Effector CD4-positive, alpha-beta T cell (primary cell): ENCODE measurements around the gene MAGEL2. TPM values are rescaled to one million over a fixed set of nuclear protein-coding genes. Genes with fewer than 3 reads are reported as not detected.

Source experiments
- DNase-seq: peaks from one replicate; pipeline ENCODE4 v3.0.0-alpha.2; 2020
- total RNA-seq: gene quantifications from one replicate; lab custom pipeline; 2026; lab: John Stamatoyannopoulos, UW

The MAGEL2 gene
- total RNA-seq: not detected

DNA sequence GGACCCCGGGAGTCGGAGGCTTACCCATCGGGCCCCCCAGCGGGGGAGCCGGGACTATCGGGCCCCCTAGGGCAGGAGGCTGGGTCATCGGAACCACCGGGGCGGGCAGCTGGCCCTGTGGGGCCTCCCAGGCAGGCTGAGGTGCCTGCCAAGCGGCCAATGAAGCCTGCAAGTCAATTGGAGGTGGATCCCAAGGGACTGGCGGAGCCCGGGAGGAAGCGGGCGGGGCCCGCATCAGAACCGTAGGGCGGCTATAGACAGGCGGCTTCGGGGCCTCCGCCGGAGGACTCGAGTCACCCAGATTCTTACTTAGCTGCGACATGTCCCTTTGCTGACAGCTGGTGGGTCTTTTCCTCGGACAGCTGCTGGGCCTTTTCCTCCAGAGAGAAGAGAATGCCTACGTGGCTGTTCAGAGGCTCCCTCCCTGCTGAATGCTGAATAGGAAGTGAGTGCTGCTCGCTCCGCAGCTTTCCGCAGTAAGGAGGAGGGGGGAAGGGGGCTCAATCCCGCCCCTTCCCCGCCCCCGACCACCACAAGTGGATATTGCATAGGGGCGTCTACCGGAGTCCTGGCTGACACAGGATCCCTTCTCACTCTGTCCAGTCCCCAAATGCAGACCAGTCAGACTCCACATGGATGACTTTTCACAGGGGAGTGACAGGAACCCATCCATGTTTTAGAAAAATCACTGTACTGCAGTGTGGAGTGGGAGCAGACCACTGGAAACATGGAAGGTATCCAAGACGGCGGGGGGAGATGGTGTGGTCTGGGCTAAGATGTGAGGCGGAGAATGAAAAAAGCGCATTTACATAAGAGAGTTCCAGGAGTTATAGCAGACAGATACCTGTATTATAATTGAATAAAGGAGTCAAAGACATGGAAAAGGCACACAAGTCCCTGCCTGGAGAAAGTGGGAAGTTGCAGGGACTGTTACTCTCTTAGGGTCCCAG is at the start of gene MAGEL2:
Gene MAGEL2, minus strand, starts transcription at position 447 of the 950 bp plus-strand sequence. Its CDS starts 125 bp downstream, at position 322.
- no peak for DNase-seq

DNA sequence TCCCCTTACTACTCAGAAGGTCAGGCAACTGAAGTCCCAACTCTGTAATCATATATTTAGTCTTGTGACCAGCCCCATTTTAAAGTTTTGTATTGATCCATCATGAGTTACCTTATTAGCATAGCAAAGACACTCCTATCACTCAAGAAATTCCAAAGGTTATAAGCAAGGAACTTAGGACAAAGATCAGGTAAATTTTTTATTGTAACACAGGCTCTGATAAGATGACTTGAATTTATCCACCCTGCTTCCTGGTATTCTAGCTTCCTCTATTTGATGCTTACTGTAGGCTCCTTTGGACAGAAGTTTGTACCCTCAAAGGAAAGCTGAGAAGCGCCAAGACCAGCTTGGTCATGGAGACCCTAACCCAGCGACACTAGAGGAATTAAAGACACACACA is 47.6 kb upstream of the MAGEL2 start:
- DNase-seq: no peak

DNA sequence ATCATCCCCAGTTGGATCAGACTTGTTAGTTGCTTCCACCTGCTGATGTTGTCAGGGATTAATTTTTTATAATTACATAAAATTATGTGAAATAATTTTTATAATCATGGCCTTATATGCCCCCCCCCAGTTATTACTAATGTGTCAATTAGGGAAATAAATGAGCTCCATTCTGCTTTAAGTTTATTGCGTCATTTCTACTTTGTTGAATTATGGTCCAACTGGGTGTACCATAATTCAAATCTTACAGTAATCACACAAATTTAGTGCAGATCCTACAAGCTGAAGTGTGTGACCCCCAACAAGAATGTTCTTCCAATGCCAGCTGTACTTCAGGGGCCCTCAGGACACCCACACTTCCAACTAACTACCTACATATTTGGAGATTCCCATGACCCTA is 46.9 kb upstream of the MAGEL2 start:
- no peak for DNase-seq

DNA sequence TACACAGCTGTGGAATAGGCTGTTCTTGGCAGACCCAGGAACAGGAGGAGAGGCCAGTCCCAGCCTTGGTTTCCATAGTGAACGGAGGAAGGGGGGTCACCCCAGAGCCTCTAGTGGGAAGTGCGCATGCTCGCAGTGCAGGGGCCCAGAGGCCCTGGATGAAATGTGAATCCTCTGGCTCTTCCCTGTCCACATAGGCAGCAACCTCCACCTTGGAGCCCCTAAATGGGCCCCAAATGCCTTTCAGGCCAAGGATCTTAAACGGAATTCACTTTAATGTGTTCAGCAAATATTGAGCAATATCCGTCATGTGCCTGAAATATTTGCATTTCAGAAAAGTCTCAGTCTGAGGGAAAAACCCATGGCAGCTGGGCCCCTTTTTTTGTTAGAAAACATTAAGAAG is 42.8 kb upstream of the MAGEL2 start:
- DNase-seq: no peak

DNA sequence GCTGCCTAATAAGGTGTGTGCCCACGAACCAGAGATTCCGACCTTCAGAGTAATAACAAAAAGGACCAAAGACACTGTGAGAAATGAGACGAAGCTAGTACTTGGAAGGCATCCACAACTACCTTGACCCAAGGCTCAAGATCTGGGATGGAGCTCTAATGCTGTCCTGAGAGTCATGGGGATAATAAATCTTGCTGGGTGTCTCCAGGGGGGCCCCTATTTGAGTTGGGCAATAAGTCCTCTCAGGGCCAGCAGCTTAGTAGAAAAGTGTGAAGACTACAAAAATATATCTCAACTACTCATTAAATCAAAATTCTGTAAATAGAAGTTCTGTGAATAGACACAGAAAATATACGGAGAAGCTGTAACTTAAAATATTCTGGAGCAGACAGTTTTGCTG is 42.3 kb upstream of the MAGEL2 start:
- no peak for DNase-seq

DNA sequence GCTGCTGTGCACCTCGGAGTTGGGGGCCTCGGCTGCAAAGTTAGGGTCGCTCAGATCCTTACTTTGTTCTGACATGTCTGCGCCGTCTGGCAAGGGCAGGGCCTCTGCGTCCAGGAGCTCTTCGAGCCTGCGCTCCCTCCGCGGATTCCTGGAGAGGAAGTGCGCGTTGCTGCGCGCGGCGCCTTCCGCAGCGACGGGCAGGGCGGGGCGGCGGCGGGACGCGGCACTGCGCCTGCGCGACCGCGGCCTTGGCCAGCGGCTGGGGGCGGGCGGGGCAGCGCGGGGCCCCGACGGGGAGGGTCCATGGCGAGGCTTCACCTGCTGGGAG is 39.4 kb upstream of the MAGEL2 start, which contains the start of gene NDN:
Gene NDN, minus strand, starts transcription at position 163 of the 328 bp plus-strand sequence. Its CDS starts 88 bp downstream, at position 75.
- no peak for DNase-seq

DNA sequence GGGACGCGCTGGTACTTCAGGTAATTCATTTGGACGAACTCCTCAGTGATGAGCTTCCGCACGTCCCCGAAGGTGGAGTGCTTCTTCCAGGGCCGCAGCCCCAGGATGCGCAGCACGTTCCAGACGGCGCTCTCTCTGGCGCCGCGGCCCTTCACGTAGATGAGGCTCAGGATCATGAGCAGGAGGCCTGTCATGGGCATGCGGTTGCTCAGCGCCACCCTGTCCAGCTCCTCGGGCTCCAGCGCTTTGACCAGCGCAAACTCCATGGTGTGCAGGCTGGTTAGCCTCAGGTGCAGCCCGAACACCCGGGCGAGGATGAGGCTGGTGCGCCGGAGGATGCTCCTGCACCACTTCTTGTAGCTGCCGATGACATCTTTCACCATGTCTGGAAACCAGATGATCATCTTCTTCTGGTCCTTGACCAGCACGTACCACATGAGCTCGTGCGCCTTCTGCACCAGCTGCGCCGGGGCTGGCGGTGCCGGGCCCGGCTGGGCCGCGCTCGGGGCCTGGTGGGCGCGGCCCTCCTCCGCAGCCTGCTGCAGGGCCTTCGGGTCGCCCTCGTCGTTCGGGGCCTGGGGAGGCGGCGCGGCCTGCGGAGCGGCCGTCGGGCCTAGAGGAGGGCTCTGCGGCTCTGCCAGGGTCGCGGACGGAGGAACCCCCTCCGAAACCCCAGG is 38.9 kb upstream of the MAGEL2 start:
- DNase-seq: no peak

DNA sequence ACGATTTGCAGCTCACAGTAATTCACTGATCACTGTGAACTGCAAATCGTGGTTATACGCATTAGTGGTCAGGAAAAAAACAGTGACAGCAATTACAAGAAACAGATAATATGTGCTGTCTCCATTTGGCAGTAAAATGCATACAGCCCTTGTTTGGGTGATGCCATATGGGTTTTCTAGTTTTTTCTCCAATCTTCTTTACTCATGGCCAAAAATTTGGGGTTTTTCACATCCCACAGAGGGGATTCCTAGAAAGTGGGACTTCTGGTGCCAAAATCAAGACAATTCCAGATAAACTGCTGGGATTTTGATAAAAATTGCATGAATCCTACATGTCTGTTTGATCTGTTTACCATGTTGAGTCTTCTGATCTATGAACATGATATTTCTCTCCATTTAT is 23.8 kb upstream of the MAGEL2 start:
- no peak for DNase-seq

DNA sequence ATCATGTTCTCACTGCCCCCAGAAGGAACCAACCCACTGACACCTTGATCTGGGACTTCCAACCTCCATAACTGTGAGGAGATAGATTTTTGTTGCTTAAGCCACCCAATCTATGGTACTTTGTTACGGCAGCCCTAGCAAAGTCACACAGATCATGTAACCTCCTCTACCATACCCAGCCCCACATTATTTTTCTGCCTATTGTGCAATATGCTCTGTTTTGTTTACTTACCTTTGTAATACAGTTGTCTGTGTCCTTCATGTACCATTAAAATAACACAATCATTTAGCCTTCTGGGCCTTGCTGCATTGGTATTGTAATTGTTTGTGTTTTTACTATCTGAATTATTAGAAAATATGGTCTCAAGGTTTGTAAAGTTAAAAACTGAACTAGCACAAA is 23.3 kb upstream of the MAGEL2 start:
- DNase-seq: no peak

DNA sequence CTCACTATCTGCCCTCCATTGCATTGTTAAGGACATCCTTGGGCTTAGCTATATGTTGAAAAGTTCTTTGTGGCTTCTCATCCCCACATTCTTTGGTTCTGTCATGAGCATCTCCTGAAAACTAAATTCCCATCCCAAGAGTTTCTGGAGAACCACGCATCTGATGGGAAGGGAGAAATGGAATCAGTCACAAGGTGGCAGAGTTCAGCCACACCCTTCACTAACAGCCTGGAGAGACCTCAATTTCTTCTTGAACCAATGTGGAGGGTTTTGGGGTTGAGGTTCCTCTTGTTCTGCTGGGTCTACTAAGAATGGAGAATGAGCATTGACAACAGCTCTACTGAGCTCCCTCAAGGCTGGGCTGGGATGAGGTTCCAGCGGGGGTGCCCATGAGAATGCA is 15.6 kb upstream of the MAGEL2 start:
- no peak for DNase-seq

DNA sequence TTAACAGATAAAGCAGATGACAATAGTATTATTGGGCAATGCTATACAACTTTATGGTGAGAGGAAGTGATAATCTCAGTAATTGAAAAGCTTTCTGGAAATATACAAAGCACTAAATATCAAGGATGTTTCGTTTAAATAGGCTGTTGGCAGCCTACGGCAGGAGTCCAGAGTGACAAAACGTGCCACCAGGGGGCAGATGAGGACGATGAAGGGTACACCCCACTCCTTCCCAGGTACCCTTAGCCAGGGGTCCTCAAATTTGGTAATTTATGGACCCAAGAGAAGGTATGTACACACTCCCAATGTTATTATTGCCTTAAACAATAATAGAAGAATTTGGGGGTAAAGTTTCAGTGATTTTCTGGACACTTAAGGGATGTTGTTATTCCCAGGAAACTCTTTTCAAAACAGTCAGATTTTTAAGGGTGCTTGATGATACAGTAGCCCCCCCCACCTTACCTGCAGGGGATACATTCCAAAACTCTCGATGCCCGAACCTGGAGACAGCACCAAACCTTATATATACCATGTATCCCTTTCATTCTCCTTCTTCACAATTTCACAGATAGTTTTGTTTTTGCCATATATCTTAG is 1.4 kb upstream of the MAGEL2 start:
- no peak for DNase-seq

DNA sequence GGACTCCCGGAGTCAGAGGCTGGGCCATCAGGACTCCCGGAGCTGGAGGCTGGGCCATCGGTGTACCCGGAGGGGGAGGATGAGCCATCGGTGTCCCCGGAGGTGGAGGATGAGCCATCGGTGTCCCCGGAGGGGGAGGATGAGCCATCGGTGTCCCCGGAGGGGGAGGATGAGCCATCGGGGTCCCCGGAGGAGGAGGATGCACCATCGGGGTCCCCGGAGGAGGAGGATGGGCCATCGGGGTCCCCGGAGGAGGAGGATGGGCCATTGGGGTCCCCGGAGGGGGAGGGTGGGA is 719 bp downstream of the MAGEL2 start:
- no peak for DNase-seq

DNA sequence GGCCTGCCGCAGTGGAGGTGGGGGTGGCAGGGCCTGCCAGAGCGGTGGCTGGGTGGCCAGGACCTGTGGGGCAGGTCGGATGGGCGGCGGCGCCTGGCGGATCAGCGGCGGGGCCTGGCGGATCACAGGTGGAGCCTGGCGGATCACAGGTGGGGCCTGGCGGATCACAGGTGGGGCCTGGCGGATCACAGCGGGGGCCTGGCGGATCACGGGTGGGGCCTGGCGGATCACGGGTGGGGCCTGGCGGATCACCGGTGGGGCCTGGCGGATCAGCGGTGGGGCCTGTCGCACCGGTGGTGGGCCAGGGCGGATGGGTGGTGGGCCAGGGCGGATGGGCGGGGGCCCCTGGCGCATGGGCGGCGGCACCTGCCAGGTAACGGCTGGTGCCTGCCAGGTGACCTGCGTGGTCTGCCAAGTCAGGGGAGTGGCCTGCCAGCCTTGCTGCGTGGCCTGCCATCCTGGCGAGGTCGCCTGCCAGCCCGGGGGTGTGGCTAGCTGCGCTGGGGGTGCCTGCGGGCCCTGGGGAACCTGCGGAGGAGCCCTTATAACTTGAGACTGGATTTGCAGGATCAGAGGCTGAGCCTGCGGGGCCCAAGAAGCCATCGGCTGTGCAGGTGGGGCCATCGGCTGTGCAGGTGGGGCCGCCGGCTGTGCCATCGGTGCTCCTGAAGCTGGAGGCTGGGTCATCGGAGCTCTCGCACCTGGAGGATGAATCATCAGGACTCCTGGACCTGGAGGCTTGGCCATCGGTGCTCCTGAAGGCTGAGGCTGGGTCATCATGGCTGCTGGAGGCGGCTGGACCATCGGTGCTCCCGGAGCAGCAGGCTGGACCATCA is 1.3 kb downstream of the MAGEL2 start:
- no peak for DNase-seq

DNA sequence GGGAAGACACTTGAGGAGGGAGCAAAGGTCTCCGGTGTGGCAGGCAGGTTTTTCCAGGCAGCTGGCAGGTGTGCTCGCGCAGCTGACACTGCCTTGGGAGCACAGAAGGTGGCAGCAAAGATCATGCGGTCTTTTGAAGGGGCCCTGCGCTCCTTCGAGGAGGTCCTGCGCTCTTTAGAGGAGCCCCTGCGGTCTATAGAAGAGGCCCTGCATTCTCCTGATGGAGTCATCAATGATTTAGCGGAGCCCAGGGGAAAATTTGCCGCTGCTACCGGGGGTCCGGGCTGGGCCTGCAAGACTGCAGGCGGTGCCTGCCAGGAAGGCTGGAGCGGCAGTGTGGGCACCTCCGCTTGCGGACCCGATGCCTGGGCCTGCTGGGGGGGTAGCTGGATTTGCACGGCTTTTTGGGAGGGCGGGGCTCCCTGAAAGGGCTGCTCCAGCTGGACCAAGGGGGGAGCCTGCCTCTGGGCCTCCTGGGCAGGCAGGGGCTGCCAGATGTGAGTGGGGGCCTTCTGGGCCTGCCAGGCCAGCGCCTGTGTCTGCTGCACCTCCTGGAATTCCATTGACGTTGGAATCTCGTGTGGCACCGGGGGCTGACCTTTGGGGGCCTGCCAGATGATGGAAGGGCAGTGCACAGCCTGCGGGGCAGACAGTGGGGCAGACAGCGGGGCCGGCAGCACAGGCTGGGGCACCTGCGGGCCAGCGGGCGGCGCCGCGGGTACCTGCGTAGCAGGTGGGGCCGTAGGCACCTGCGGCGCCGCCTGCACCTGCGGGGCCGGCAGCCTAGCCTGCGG is 2.1 kb downstream of the MAGEL2 start:
- DNase-seq: no peak

DNA sequence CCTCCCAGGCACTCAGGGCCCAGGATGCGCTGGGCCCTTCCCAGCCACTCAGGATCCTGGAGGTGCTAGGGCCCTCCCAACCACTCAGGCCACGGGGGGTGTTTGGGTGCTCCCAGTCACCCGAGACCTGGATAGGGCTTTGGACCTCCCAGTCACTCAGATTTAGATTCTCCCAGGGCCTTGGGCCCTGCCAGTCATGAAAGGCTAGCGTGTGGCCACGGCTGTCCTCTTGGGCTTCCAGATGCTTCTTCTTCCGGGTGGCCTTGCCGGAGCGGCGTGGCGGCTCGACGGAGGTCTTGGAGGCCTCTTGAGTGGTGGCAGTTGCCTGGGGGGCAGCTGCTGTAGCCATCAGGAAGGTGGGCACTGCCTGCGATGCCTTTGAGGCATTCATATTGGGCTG is 2.8 kb downstream of the MAGEL2 start:
- no peak for DNase-seq

DNA sequence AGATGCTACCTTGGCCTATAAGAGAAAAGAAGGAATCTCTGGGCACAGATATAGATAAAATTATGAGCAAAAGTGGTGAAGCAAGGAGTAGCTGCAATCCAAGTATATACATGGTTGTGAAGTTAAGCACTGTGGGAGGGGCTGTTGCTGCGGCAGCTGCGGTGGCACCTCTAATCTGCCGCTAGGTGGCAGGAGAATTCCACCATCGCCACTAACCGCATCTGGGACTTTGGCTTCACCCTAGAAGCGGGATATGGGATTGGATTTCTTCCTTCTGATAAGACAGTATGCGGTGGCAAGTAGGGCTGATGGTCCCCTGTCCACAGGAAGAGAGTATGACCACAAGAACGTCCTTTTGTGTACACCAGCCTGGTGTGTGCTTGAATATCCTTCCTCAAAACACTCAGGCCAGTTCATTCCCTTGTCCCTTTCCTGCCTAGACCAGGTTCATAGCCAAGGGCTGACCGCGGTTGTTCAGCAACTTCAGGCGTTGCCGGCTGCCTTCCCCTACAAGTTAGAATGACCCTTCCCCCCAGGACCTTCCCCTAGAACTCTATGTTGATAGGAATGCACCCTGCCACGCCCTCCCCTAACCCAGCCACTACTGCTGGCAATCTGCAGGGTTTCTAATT is 5.1 kb downstream of the MAGEL2 start:
- DNase-seq: no peak

DNA sequence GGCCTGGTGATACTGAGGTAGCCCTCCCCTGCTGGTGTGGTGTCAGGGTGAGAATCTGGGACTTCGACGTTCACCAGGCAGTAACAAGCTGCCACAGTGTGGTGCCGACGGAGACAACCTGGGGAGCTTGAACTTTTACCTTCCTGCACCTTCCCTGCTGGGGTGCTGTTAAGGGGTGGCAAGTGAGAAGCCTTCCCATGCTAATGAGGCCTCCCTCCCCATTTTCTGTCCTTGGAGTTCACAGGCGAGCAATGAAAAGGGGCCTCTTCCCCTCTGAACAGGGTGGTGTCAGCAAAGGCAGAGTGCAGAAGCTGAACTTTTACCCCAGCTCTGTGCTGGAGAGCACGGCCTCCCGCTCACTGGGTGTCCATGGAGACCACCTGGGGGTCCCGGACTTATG is 13.5 kb downstream of the MAGEL2 start:
- DNase-seq: no peak

DNA sequence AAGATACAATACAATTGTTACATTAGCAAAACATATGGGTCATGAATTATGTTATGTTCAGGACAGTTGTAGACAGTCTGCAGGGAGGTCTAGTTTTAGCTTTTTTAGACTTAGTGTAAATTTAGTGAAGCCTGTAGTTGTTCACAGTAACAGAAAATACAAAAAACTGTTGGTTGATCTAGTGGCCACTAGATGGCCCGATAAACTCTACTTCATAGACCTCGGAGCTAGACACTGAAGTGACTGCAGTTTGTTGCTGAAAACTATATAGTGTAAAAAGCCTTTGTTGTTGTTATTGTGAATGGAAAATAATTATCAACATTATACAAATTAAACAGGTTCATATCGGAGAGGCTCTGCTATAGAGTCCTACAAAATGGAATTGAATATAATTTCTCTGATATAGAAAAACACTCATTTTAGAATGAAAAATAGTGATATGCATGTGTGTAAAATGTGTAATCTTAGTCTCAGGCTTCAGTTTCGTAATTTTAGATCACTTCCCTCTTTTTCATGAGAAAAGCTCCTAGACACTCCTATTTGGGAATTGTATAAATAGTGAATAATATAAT is 18.3 kb downstream of the MAGEL2 start:
- no peak for DNase-seq

DNA sequence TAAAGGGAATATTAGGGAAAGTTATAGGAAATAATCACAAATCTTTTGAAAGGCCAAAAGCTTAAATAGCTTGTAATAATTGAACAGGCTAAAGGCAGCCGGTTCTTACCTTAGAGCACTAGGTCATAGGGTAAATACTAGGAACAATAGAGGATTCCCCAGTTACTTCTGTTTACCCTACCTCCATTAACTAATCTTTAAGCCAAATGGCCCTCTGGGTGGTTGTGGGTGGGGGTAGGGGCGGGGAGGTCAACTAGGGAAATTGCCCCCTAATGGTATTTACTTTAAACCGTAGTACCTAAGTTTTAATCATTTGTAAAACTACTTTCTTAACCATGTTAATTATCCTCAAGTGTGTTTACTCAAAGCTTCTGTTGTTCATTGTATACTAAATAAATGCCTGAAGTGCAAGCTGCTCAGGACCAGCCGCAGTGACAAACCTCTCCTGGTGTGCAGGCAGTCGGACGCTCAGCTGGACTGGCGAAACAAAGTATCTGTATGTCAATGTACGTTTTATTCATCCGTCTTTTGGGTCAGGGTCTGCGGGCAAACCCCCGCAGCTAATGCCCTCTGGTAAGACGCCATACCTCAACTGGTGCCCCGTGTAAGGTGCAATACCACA is 18.9 kb downstream of the MAGEL2 start:
- DNase-seq: no peak

DNA sequence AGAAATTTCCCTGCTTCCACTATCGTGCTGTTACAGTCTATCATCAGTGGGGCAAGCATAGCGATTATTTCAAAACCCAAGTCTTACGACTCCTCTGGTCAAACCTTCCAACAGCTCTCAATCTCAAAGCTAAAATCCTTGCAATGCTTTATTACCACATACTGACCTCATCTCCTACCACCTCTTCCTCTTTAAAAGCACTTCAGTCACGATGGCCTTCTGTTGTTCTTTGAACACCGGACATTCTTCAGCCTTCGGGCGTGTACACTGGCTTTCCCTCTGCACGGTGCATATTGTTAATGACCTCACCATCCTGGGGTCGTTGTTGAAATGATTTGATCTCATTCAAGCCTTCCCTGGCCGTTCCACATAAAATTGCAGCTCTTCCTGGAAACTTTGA is 31.1 kb downstream of the MAGEL2 start:
- DNase-seq: no peak

DNA sequence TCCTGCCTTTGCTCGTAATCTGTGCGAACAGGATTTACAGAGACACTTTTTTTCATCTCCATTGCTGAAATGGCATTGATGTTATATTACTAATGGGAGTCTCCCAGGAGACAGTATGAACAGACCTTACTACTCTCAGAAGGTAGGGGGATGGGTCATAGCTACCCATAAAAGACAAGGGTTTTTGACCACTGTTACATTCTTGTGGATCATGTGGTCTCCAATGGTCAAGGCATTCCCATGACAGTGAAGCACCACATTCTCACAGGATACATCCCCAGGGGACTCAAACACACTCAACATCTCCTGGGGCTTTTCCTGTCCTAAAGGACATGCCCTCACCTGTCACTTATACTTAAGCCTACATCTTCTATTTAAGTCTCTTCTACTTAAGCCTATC is 41.4 kb downstream of the MAGEL2 start:
- no peak for DNase-seq
